ENCODE results near the gene ADAMTSL1.

Gene ADAMTSL1

DNA sequence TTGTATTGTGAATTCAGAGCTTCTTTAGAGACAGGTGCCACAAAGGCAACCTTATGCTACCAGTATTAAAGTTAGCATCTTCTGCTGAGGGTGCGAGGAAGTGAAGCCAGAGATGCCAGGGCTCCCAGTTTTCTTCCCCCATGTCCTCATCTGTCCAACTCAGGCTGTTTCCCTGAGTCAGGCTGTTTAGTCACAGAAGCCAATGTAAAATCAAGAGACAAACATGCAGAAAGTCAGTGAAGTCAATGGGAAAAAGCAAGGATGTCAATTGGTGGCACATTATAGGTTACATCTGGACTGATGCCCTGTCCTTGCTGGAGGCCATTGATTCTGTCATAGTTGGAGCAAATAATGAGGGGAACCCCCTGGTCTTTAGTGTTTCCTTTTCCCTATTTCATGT, 390.6 kb downstream of the ADAMTSL1 start:
- Histone ChIP-seq H3K9ac (ENCODE audit: low read length) (no peak overlapping the region), H3K9me3 (ENCODE audit: insufficient read depth, low read length) (no peaks in the 10 kb centered on the region), H3K79me2 (ENCODE audit: insufficient read depth, low read length) (no peaks in the 10 kb centered on the region), H3K4me2 (ENCODE audit: low read depth, low read length, poor library complexity, severe bottlenecking) (no peak overlapping the region), H3K9me2 (replicated peaks; ENCODE audit: insufficient read depth, low read length) (no peaks in the 10 kb centered on the region), H3K27me3 (ENCODE audit: low read length) (no peaks in the 10 kb centered on the region), H3F3A (ENCODE audit: insufficient read depth) (no peaks in the 10 kb centered on the region), H3K27ac (ENCODE audit: low read depth, low read length) (no peak overlapping the region), H2AFZ (ENCODE audit: low read depth, low read length, severe bottlenecking) (no peak overlapping the region), H3K4me3 (ENCODE audit: insufficient read depth, low read length, poor library complexity, severe bottlenecking) (no peak overlapping the region), H3K36me3 (ENCODE audit: low read length) (no peaks in the 10 kb centered on the region), H4K20me1 (ENCODE audit: low read depth, low read length) (no peaks in the 10 kb centered on the region)
- TF ChIP-seq, protein P1, sequence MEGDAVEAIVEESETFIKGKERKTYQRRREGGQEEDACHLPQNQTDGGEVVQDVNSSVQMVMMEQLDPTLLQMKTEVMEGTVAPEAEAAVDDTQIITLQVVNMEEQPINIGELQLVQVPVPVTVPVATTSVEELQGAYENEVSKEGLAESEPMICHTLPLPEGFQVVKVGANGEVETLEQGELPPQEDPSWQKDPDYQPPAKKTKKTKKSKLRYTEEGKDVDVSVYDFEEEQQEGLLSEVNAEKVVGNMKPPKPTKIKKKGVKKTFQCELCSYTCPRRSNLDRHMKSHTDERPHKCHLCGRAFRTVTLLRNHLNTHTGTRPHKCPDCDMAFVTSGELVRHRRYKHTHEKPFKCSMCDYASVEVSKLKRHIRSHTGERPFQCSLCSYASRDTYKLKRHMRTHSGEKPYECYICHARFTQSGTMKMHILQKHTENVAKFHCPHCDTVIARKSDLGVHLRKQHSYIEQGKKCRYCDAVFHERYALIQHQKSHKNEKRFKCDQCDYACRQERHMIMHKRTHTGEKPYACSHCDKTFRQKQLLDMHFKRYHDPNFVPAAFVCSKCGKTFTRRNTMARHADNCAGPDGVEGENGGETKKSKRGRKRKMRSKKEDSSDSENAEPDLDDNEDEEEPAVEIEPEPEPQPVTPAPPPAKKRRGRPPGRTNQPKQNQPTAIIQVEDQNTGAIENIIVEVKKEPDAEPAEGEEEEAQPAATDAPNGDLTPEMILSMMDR (IDR thresholded peaks at IDR 0.05; ENCODE audit: insufficient read depth, low read length, poor library complexity, severe bottlenecking), result no peak
- TF ChIP-seq EZH2phosphoT487 (conservative IDR thresholded peaks at IDR 0.05; ENCODE audit: low read length), result no peak

DNA sequence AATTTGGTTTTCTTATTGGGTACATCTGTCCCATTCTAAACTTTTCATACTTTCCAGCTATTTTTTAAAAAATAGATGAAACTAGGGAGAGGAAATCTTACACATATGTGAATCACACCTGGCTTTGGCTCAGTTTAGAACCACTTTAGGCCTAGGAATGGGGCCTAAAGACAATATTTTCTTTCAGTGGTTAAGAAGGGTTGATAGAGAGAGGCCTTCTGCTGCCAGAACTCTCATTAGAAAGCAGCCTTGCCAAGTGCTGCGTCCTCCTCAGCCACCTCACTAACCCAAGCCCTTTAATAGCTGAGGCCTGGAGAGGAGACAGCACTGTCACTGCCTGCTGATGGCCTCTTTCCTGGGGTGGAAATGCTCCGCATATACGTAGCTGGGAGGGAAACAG, 391.6 kb downstream of the ADAMTSL1 start:
- Histone ChIP-seq H4K20me1 (ENCODE audit: low read depth, low read length) (no peaks in the 10 kb centered on the region), H3F3A (ENCODE audit: insufficient read depth) (no peaks in the 10 kb centered on the region), H3K4me3 (ENCODE audit: insufficient read depth, low read length, poor library complexity, severe bottlenecking) (no peak overlapping the region), H3K27me3 (ENCODE audit: low read length) (no peaks in the 10 kb centered on the region), H2AFZ (ENCODE audit: low read depth, low read length, severe bottlenecking) (no peak overlapping the region), H3K36me3 (ENCODE audit: low read length) (no peaks in the 10 kb centered on the region), H3K9me2 (replicated peaks; ENCODE audit: insufficient read depth, low read length) (no peaks in the 10 kb centered on the region), H3K79me2 (ENCODE audit: insufficient read depth, low read length) (no peaks in the 10 kb centered on the region), H3K4me2 (ENCODE audit: low read depth, low read length, poor library complexity, severe bottlenecking) (no peak overlapping the region), H3K9me3 (ENCODE audit: insufficient read depth, low read length) (no peaks in the 10 kb centered on the region), H3K9ac (ENCODE audit: low read length) (no peak overlapping the region), H3K27ac (ENCODE audit: low read depth, low read length) (no peak overlapping the region)
- TF ChIP-seq, protein P1 (IDR thresholded peaks at IDR 0.05; ENCODE audit: insufficient read depth, low read length, poor library complexity, severe bottlenecking), result no peak
- TF ChIP-seq EZH2phosphoT487 (conservative IDR thresholded peaks at IDR 0.05; ENCODE audit: low read length), result no peak

DNA sequence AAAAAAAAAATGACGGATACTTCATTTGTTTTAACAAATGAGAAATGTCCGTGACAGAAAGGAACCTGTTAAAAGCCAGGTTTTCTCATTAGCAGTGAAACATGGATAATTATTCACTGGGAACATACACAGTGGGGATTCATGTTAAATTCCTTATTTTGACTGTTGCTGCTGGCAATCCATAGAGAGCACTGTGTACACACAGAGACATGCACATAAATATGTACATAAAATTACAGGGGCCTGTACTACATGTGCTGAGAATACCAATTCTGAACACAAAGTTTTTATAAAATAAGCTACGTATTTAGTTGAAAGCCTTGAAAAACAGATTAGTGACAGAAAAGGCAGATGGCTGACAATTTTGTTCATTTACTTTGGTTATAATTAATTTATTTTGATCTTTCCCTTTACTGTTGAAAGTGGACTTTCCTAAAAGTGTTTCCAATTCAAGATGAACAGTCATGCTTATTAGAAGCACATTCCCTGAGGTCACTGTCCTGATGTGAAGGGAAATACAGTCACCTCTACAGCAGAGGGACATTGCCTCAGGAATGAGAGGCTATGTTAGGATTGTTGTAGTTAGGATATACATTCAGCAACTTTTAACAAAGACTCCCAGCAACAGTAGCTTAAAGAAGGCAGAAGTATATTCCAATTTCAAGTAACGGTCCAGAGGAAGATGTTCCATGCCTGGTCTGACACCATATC, 392.3 kb downstream of the ADAMTSL1 start:
- no peaks in the 10 kb centered on the region for H3K36me3 ChIP-seq (ENCODE audit: low read length)
- H2AFZ ChIP-seq (ENCODE audit: low read depth, low read length, severe bottlenecking), result no peak overlapping the region
- H3K4me2 ChIP-seq (ENCODE audit: low read depth, low read length, poor library complexity, severe bottlenecking), result no peak overlapping the region
- H3F3A ChIP-seq (ENCODE audit: insufficient read depth), result no peaks in the 10 kb centered on the region
- no peaks in the 10 kb centered on the region for H3K79me2 ChIP-seq (ENCODE audit: insufficient read depth, low read length)
- H3K9me3 ChIP-seq (ENCODE audit: insufficient read depth, low read length), result no peaks in the 10 kb centered on the region
- H4K20me1 ChIP-seq (ENCODE audit: low read depth, low read length), result no peaks in the 10 kb centered on the region
- no peak overlapping the region for H3K27ac ChIP-seq (ENCODE audit: low read depth, low read length)
- no peaks in the 10 kb centered on the region for H3K9me2 ChIP-seq (replicated peaks; ENCODE audit: insufficient read depth, low read length)
- H3K4me3 ChIP-seq (ENCODE audit: insufficient read depth, low read length, poor library complexity, severe bottlenecking), result no peak overlapping the region
- no peak overlapping the region for H3K9ac ChIP-seq (ENCODE audit: low read length)
- TF ChIP-seq, protein P1 (IDR thresholded peaks at IDR 0.05; ENCODE audit: insufficient read depth, low read length, poor library complexity, severe bottlenecking), result no peak
- TF ChIP-seq EZH2phosphoT487 (conservative IDR thresholded peaks at IDR 0.05; ENCODE audit: low read length), result no peak
- no peaks in the 10 kb centered on the region for H3K27me3 ChIP-seq (ENCODE audit: low read length)

All from SU-DHL-6 (cell line).